ENCODE results near the gene GPRC5A. TPM values are rescaled to one million over a fixed set of nuclear protein-coding genes. Genes with fewer than 3 reads are reported as not detected.
A peak's percentile ranks its signal among the peaks of the same experiment; 100 is the strongest.

The GPRC5A gene
- total RNA-seq, 6 donors from 2014 or later = 194 to 890 (median 653) TPM

DNA sequence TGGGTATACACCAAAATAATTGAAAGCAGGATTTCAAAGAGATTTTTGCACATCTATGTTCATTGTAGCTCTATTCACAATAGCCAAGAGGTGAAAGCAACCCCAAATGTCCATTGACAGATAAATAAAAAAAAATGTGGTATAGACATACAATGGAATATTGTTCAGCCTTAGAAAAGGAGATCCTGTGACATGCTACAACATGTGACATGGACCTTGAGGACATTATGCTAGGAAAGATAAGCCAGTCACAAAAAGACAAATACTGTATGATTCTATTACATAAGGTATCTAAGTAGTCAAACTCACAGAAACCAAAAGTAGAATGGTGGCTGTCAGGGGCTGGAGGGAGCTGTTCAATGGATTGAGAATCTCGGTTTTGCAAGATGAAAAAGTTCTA, 48.5 kb downstream of the GPRC5A start:
- DNase-seq (no peak), ATAC-seq (ENCODE audit: low FRiP score in 2 of 2) (no peak)
- Histone ChIP-seq H3K36me3 (no peaks in the 10 kb centered on the region), H3K27me3 (no peaks in the 10 kb centered on the region), H3K9me3 (no peaks in the 10 kb centered on the region), H3K4me3 (no peak overlapping the region), H3K27ac (no peak overlapping the region), H3K4me1 (no peaks in the 10 kb centered on the region)
- TF ChIP-seq EP300 (IDR thresholded peaks at IDR 0.05) (no peak), POLR2A (IDR thresholded peaks at IDR 0.05) (no peak), POLR2AphosphoS5 (IDR thresholded peaks at IDR 0.05) (no peak)
- TF ChIP-seq, protein P1, sequence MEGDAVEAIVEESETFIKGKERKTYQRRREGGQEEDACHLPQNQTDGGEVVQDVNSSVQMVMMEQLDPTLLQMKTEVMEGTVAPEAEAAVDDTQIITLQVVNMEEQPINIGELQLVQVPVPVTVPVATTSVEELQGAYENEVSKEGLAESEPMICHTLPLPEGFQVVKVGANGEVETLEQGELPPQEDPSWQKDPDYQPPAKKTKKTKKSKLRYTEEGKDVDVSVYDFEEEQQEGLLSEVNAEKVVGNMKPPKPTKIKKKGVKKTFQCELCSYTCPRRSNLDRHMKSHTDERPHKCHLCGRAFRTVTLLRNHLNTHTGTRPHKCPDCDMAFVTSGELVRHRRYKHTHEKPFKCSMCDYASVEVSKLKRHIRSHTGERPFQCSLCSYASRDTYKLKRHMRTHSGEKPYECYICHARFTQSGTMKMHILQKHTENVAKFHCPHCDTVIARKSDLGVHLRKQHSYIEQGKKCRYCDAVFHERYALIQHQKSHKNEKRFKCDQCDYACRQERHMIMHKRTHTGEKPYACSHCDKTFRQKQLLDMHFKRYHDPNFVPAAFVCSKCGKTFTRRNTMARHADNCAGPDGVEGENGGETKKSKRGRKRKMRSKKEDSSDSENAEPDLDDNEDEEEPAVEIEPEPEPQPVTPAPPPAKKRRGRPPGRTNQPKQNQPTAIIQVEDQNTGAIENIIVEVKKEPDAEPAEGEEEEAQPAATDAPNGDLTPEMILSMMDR (IDR thresholded peaks at IDR 0.05) = no peak
- 73 to 89% methylated on average over 1 of the region's 1 CpG for WGBS, 2 donors

GRCh38 chr12:12941450-12942350, 50.3 kb downstream of the GPRC5A start:
- no peak for ATAC-seq (ENCODE audit: low FRiP score in 2 of 2)
- TF ChIP-seq, protein P1 (IDR thresholded peaks at IDR 0.05) = no peak
- TF ChIP-seq EP300 (IDR thresholded peaks at IDR 0.05) (no peak), POLR2A (IDR thresholded peaks at IDR 0.05) (no peak), POLR2AphosphoS5 (IDR thresholded peaks at IDR 0.05) (no peak)
- WGBS, 2 donors = 91 to 92% methylated on average over 10 of the region's 10 CpGs

DNA sequence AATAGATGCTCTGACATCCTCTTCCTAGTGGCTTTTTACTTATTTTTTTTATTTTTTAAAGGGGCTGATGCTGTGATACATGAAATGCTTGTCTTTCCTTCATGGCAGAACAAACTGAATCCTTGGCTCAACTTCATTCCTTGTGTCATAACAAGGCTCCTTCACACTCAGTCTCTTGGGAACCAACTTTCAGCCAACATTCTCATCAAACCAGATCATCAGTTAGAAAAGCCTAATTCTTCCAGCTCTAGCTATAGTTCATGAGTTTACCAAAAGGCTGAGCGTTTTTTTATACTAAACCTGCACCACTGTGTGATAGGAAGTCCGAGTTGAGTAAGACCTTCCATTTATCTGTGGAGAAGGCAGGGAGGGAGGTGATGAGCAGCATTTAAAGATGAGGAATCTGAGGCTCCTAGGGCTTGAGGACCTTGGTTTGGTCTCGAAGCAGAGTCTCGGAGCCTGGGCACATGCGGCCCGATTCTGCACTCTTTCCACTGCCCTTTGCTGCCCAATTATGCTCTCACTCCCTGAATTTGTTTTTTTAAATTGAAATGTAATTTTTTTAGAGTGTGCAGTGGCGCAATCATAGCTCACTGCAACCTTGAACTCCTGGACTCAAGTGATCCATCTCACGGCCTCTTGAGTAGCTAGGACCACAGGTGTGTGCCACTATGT, 52.4 kb downstream of the GPRC5A start:
- 84 to 90% methylated on average over 8 of the region's 8 CpGs for WGBS, 2 donors
- Histone ChIP-seq H3K36me3 (no peaks in the 10 kb centered on the region), H3K4me3 (no peak overlapping the region), H3K27ac (no peak overlapping the region), H3K9me3 (no peaks in the 10 kb centered on the region), H3K4me1 (no peaks in the 10 kb centered on the region), H3K27me3 (no peaks in the 10 kb centered on the region)
- peak in 1 of 2 donors; percentile 73 for ATAC-seq (ENCODE audit: low FRiP score in 2 of 2)
- TF ChIP-seq POLR2AphosphoS5 (IDR thresholded peaks at IDR 0.05) = no peak
- TF ChIP-seq EP300 (IDR thresholded peaks at IDR 0.05) = no peak
- TF ChIP-seq, protein P1 (IDR thresholded peaks at IDR 0.05) = no peak
- no peak for TF ChIP-seq POLR2A (IDR thresholded peaks at IDR 0.05)
- DNase-seq = no peak

More at GRCh38 chr12:12941450-12942350, 50.3 kb downstream of the GPRC5A start:
- no peaks in the 10 kb centered on the region for H3K27me3 ChIP-seq
- no peaks in the 10 kb centered on the region for H3K4me1 ChIP-seq
- H3K36me3 ChIP-seq = no peaks in the 10 kb centered on the region
- no peaks in the 10 kb centered on the region for H3K9me3 ChIP-seq
- no peak overlapping the region for H3K27ac ChIP-seq
- H3K4me3 ChIP-seq = no peak overlapping the region
- no peak for DNase-seq

DNA sequence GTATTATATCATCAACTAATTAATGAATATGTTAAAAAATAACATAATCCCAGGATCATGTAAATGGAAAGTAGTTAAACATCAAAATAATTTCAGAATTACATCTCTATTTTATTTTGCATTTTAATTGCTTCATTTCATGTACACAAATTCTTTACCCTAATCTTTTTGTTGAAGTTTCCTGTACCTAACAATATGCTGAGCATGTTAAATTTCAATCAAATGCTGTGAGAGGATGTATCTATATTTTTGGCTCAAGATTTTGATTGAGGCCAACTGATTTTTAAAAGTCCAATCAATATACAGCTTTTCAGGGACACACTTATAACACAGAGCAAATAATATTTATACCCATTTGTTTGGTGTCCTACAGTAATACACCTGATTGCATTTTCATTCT, 54.2 kb downstream of the GPRC5A start:
- H3K4me1 ChIP-seq = no peaks in the 10 kb centered on the region
- TF ChIP-seq POLR2A (IDR thresholded peaks at IDR 0.05) (no peak), EP300 (IDR thresholded peaks at IDR 0.05) (no peak), POLR2AphosphoS5 (IDR thresholded peaks at IDR 0.05) (no peak)
- TF ChIP-seq, protein P1 (IDR thresholded peaks at IDR 0.05) = no peak
- ATAC-seq (ENCODE audit: low FRiP score in 2 of 2) (no peak), DNase-seq (no peak)
- H3K36me3 ChIP-seq = peaks cover 0 to 4% (median 0%) of the 10 kb centered on the region in 4 donors
- no peak overlapping the region for H3K27ac ChIP-seq
- H3K27me3 ChIP-seq = no peaks in the 10 kb centered on the region
- no peak overlapping the region for H3K4me3 ChIP-seq
- H3K9me3 ChIP-seq = no peaks in the 10 kb centered on the region

Measured in upper lobe of left lung (tissue), 6 donors.